Measurements from ENCODE around the gene KIAA1549. TPM values are rescaled to one million over a fixed set of nuclear protein-coding genes. Genes with fewer than 3 reads are reported as not detected.

Gene KIAA1549
- total and polyA plus RNA-seq, 10 of the 15 experiments (the other 5 are each of a cell fraction or from before 2014, with no cell fraction given) = 0.02 to 0.82 (median 0.22) TPM

DNA sequence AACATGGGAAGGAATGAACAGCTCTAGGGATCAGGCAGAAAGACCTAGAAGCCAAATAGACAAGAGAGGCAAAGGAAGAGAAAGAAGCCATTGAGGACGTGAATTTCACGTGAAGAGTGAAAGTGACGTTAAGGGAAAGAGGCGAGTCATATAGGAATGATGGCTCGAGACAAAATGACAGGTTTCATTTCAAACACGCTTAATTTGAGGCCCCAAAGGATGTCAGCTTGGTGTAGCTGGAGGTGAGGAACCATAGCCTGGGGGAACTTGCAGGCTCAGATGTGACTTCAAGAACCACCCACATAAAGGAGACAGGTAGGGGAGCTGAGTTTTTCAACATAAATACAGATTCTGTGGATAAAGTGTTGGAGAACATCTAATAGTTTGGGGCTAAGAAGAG, 98.9 kb downstream of the KIAA1549 start:
- CTCF ChIA-PET = interaction anchor here (0.6 kb wide), 1 partner anchor 785 kb away, joined by 3 read pairs; no protein-coding TSS in a partner anchor
- Histone ChIP-seq H3K36me3 (ENCODE audit: control insufficient read depth in 2 of 2, insufficient read depth in 2 of 2, low read length in 1 of 2) (no peaks in the 10 kb centered on the region), H2AFZ (ENCODE audit: control insufficient read depth, low read depth, low read length) (peak overlapping the region; percentile 52), H3K4me1 (ENCODE audit: control insufficient read depth, insufficient read depth, low read length) (no peaks in the 10 kb centered on the region), H3K9me3 (replicated peaks; ENCODE audit: control insufficient read depth, insufficient read depth, low read length) (no peaks in the 10 kb centered on the region), H3K4me3 (no peak overlapping the region), H4K20me1 (ENCODE audit: control insufficient read depth, insufficient read depth) (no peaks in the 10 kb centered on the region), H3K4me2 (ENCODE audit: control insufficient read depth, insufficient read depth) (no peak overlapping the region), H3K79me2 (ENCODE audit: control insufficient read depth, insufficient read depth, low read length) (no peaks in the 10 kb centered on the region), H3K27ac (ENCODE audit: control insufficient read depth, insufficient read depth) (no peak overlapping the region), H3K9ac (ENCODE audit: control insufficient read depth, insufficient read depth, low read length) (no peak overlapping the region), H3K27me3 (replicated peaks in 1 of 2; ENCODE audit: control insufficient read depth in 2 of 2, insufficient read depth in 2 of 2, low read length in 1 of 2) (no peaks in the 10 kb centered on the region)
- FAIRE-seq (no peak), DNase-seq (ENCODE audit: low read depth, low spot score) (no peak), ATAC-seq (no peak)
- no peak for TF ChIP-seq ESRRA (IDR thresholded peaks at IDR 0.05; ENCODE audit: low read length)
- TF ChIP-seq CREB1 (IDR thresholded peaks at IDR 0.05; ENCODE audit: low read depth) = no peak
- no peak for TF ChIP-seq TBL1XR1 (IDR thresholded peaks at IDR 0.05; ENCODE audit: low read depth, low read length)
- TF ChIP-seq NR2C2 (IDR thresholded peaks at IDR 0.05; ENCODE audit: borderline replicate concordance, control insufficient read depth, insufficient read length, low read depth) = no peak
- TF ChIP-seq SPI1 (IDR thresholded peaks at IDR 0.05; ENCODE audit: borderline replicate concordance, insufficient read depth, low read depth, low read length) = no peak
- TF ChIP-seq MYC (IDR thresholded peaks at IDR 0.05; ENCODE audit: insufficient read depth, insufficient read length, insufficient replicate concordance, low read length, severe bottlenecking) = no peak
- intact Hi-C loops (cut with micrococcal nuclease; ENCODE audit: unreplicated experiment) = no loop called here
- RAD21 ChIA-PET (ENCODE audit: unreplicated experiment) = no interaction called here
- 0% methylated on average over 6 of the region's 6 CpGs for WGBS (ENCODE audit: insufficient coverage, insufficient replicate concordance, low lambda C conversion rate, missing lambda C conversion rate)
- in situ Hi-C loops (cut with MboI) = no loop called here
- no TSS peak for BruUV-seq (replicated peaks)
- POLR2A ChIA-PET = interaction anchor here (0.5 kb wide), 1 partner anchor 411 kb away, joined by 5 read pairs; no protein-coding TSS in a partner anchor
- SMC1A ChIA-PET (ENCODE audit: uncharacterized antibody, unreplicated experiment) = interaction anchor here (0.5 kb wide), 1 partner anchor 411 kb away, joined by 3 read pairs; no protein-coding TSS in a partner anchor

DNA sequence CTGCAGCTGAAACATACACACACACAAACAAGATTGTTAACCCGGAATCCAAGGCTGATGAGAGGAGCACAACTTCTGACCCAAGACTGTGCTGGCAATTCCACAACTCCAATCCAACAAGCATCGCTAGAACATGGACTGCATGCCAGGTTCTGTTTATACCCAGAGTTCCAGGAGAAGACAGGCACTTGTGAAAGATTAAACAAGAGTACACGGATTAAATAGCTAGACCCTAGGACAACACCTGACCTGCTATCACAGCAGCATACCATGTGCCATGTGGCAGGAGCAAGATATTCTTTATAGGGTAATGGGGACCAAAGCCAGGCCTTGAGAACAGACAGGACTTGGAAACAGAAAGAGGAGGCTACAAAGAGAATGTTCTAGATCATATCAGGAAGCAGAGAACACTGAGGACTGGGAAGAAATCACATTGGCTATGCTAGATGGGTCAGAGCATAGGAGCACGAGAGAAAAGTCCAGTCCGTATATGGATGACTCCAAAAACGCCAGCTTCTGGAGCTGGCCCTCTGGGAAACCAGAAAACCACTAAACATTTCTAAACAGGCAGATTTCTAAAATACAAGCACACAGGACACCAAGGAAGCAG, 99.5 kb downstream of the KIAA1549 start:
- Histone ChIP-seq H3K27ac (ENCODE audit: control insufficient read depth, insufficient read depth) (no peak overlapping the region), H3K9ac (ENCODE audit: control insufficient read depth, insufficient read depth, low read length) (no peak overlapping the region), H3K27me3 (replicated peaks in 1 of 2; ENCODE audit: control insufficient read depth in 2 of 2, insufficient read depth in 2 of 2, low read length in 1 of 2) (no peaks in the 10 kb centered on the region), H3K79me2 (ENCODE audit: control insufficient read depth, insufficient read depth, low read length) (no peaks in the 10 kb centered on the region), H3K4me2 (ENCODE audit: control insufficient read depth, insufficient read depth) (no peak overlapping the region), H2AFZ (ENCODE audit: control insufficient read depth, low read depth, low read length) (peak overlapping the region; percentile 52; the same call in 1 of the 2 replicates), H4K20me1 (ENCODE audit: control insufficient read depth, insufficient read depth) (no peaks in the 10 kb centered on the region), H3K4me3 (no peak overlapping the region), H3K9me3 (replicated peaks; ENCODE audit: control insufficient read depth, insufficient read depth, low read length) (no peaks in the 10 kb centered on the region), H3K4me1 (ENCODE audit: control insufficient read depth, insufficient read depth, low read length) (no peaks in the 10 kb centered on the region), H3K36me3 (ENCODE audit: control insufficient read depth in 2 of 2, insufficient read depth in 2 of 2, low read length in 1 of 2) (no peaks in the 10 kb centered on the region)
- POLR2A ChIA-PET = interaction anchor here (0.5 to 0.6 kb wide), 2 partner anchors 157 to 411 kb away, joined by 3 to 5 read pairs; no protein-coding TSS in a partner anchor
- RAD21 ChIA-PET (ENCODE audit: unreplicated experiment) = no interaction called here
- ATAC-seq = no peak
- no peak for FAIRE-seq
- SMC1A ChIA-PET (ENCODE audit: uncharacterized antibody, unreplicated experiment) = interaction anchor here (0.5 to 0.9 kb wide), 2 partner anchors 151 to 412 kb away, joined by 3 read pairs; no protein-coding TSS in a partner anchor
- in situ Hi-C loops (cut with MboI) (no loop called here), intact Hi-C loops (cut with micrococcal nuclease; ENCODE audit: unreplicated experiment) (no loop called here)
- CTCF ChIA-PET = interaction anchor here (0.6 kb wide), 1 partner anchor 784 kb away, joined by 3 read pairs; no protein-coding TSS in a partner anchor
- no peak for DNase-seq (ENCODE audit: low read depth, low spot score)
- BruUV-seq (replicated peaks) = no TSS peak
- TF ChIP-seq HDAC2 (IDR thresholded peaks at IDR 0.05) (no peak), SRF (IDR thresholded peaks at IDR 0.05; ENCODE audit: low read depth in 2 of 2, low read length in 2 of 2) (no peak), HDAC6 (IDR thresholded peaks at IDR 0.05; ENCODE audit: unreplicated experiment) (no peak), NR2C1 (IDR thresholded peaks at IDR 0.05) (no peak), BMI1 (IDR thresholded peaks at IDR 0.05; ENCODE audit: borderline replicate concordance) (no peak), HCFC1 (IDR thresholded peaks at IDR 0.05; ENCODE audit: low read length) (no peak), ZNF384 (IDR thresholded peaks at IDR 0.05; ENCODE audit: borderline replicate concordance, low read depth, low read length) (no peak)
- TF ChIP-seq, protein P1, sequence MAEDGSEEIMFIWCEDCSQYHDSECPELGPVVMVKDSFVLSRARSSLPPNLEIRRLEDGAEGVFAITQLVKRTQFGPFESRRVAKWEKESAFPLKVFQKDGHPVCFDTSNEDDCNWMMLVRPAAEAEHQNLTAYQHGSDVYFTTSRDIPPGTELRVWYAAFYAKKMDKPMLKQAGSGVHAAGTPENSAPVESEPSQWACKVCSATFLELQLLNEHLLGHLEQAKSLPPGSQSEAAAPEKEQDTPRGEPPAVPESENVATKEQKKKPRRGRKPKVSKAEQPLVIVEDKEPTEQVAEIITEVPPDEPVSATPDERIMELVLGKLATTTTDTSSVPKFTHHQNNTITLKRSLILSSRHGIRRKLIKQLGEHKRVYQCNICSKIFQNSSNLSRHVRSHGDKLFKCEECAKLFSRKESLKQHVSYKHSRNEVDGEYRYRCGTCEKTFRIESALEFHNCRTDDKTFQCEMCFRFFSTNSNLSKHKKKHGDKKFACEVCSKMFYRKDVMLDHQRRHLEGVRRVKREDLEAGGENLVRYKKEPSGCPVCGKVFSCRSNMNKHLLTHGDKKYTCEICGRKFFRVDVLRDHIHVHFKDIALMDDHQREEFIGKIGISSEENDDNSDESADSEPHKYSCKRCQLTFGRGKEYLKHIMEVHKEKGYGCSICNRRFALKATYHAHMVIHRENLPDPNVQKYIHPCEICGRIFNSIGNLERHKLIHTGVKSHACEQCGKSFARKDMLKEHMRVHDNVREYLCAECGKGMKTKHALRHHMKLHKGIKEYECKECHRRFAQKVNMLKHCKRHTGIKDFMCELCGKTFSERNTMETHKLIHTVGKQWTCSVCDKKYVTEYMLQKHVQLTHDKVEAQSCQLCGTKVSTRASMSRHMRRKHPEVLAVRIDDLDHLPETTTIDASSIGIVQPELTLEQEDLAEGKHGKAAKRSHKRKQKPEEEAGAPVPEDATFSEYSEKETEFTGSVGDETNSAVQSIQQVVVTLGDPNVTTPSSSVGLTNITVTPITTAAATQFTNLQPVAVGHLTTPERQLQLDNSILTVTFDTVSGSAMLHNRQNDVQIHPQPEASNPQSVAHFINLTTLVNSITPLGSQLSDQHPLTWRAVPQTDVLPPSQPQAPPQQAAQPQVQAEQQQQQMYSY (CRISPR knock-in tag; IDR thresholded peaks at IDR 0.05) = no peak
- 58% methylated on average over 6 of the region's 6 CpGs for WGBS (ENCODE audit: insufficient coverage, insufficient replicate concordance, low lambda C conversion rate, missing lambda C conversion rate)
